Lung (tissue), 12 donors: ENCODE data around the gene NFIB. TPM values are rescaled to one million over a fixed set of nuclear protein-coding genes. Genes with fewer than 3 reads are reported as not detected.
A peak's percentile ranks its signal among the peaks of the same experiment; 100 is the strongest.

Source experiments
- ATAC-seq: fragments of 200-7000 bp; cut with Tn5 transposase; one replicate; pipeline ENCODE4 v1.9.1; 2020; ENCODE audit warnings: moderate number of reproducible peaks; ENCODE audit not compliant: insufficient read depth, low FRiP score
- DNase-seq, 3 donors: peaks; one replicate each; pipeline ENCODE4 v3.0.0-alpha.2; 2013 to 2017
- H3K27ac ChIP-seq, 2 donors: one replicate each; pipeline ENCODE4 v1.5.1; 2013; ENCODE audit warnings: mild to moderate bottlenecking in 2 of 2, moderate library complexity in 2 of 2, control low read depth in 1 of 2, inconsistent platforms in 1 of 2, low read depth in 1 of 2, low read length in 1 of 2
- H3K27me3 ChIP-seq, 3 donors: one replicate each; pipeline ENCODE4 v1.5.1; 2013; ENCODE audit warnings: low read length in 2 of 3; ENCODE audit not compliant: control insufficient read depth in 3 of 3, insufficient read depth in 3 of 3
- H3K36me3 ChIP-seq, 4 donors: one replicate each; pipeline ENCODE4 v1.5.1; 2013; ENCODE audit warnings: low read length in 4 of 4, mild to moderate bottlenecking in 1 of 4, moderate library complexity in 1 of 4; ENCODE audit not compliant: control insufficient read depth in 4 of 4, insufficient read depth in 4 of 4
- H3K4me1 ChIP-seq, 5 donors: one replicate each; pipeline ENCODE4 v1.5.1; 2013; ENCODE audit warnings: low read length in 5 of 5, mild to moderate bottlenecking in 2 of 5, moderate library complexity in 1 of 5; ENCODE audit not compliant: control insufficient read depth in 5 of 5, insufficient read depth in 5 of 5
- H3K4me3 ChIP-seq: one replicate; pipeline ENCODE4 v1.5.1; 2013; ENCODE audit warnings: mild to moderate bottlenecking, control low read depth, moderate library complexity
- H3K9ac ChIP-seq, 2 donors: one replicate each; pipeline ENCODE4 v1.5.1; 2013; ENCODE audit warnings: low read length in 2 of 2, control low read depth in 1 of 2; ENCODE audit not compliant: insufficient read depth in 1 of 2
- H3K9me3 ChIP-seq, 4 donors: one replicate each; pipeline ENCODE4 v1.5.1; 2013; ENCODE audit warnings: low read length in 3 of 4, mild to moderate bottlenecking in 1 of 4, moderate library complexity in 1 of 4; ENCODE audit not compliant: control insufficient read depth in 4 of 4, insufficient read depth in 3 of 4
- CTCF ChIP-seq: IDR thresholded peaks from 2 replicates; pipeline ENCODE4 v1.5.1; 2012; ENCODE audit warnings: mild to moderate bottlenecking; ENCODE audit errors: control extremely low read depth, extremely low read depth
- WGBS, 2 donors: extraction: QIAGEN DNeasy Blood & Tissue Kit; methylation state at CpG; one replicate each; pipeline ENCODE4 v1.1.7; 2013; 5-methylcytosine and 5-hydroxymethylcytosine counted together
- polyA plus RNA-seq, 2 donors: library from polyadenylated mRNA; stranded (reverse); fragments of 200-250 nt; gene quantifications; one replicate each; pipeline ENCODE4 v1.2.1, GENCODE V29; 2013
- total RNA-seq, 2 donors: library from RNA; depleted of rRNA in 1 of 2; stranded (reverse); fragments of >200 nt in 1 of 2; gene quantifications; one replicate each; pipeline ENCODE4 v1.2.1, GENCODE V29; 2014 to 2021
- donor health status: control.
- donor health status: control.
- donor health status: Bipolar disorder and iron deficiency.
- donor health status: healthy.
- donor health status: DM: yes; HTN: yes; CAD: no.

The NFIB gene
- total and polyA plus RNA-seq, 4 donors: 7.3 to 189 (median 51.0) TPM

- Histone ChIP-seq H3K36me3 (no peaks in the 10 kb centered on the region), H3K4me1 (peaks cover 5 to 72% (median 12%) of the 10 kb centered on the region in 5 donors), H3K9me3 (no peaks in the 10 kb centered on the region), H3K27me3 (peaks cover 0 to 31% (median 5%) of the 10 kb centered on the region in 3 donors), H3K9ac (peak overlapping the region in 1 of 2 donors; percentile 100), H3K27ac (peak overlapping the region; percentile 87 to 90), H3K4me3 (no peak overlapping the region)
- no peak for TF ChIP-seq CTCF
- DNase-seq (peak; percentile 60 to 90 (median 85)), ATAC-seq (no peak)
- WGBS, 2 donors: 54 to 55% methylated on average over 11 of the region's 11 CpGs
These were observed 36.8 kb upstream of the NFIB start for GRCh38 chr9:14350754-14351153.

DNA sequence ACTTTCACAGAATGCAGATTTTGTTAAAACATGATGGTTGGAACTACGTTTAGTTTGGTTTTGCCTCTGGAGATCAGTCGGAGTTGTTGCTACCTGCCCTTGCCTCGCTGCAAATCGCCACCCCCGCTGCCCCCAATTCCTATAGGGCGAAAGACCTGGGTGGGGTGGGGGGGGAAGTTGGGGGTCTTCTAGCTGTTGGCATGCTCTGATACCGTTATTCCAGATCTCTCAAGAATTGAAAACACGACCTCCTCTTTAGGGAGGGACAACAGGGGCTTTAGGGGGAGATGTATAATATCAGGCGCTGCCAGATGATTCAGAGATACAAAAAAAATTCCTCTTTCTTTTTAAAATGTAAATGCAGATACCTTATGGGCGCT is 36.4 kb upstream of the NFIB start:
- no peaks in the 10 kb centered on the region for H3K36me3 ChIP-seq
- WGBS, 2 donors: 36 to 57% methylated on average over 10 of the region's 10 CpGs

DNA sequence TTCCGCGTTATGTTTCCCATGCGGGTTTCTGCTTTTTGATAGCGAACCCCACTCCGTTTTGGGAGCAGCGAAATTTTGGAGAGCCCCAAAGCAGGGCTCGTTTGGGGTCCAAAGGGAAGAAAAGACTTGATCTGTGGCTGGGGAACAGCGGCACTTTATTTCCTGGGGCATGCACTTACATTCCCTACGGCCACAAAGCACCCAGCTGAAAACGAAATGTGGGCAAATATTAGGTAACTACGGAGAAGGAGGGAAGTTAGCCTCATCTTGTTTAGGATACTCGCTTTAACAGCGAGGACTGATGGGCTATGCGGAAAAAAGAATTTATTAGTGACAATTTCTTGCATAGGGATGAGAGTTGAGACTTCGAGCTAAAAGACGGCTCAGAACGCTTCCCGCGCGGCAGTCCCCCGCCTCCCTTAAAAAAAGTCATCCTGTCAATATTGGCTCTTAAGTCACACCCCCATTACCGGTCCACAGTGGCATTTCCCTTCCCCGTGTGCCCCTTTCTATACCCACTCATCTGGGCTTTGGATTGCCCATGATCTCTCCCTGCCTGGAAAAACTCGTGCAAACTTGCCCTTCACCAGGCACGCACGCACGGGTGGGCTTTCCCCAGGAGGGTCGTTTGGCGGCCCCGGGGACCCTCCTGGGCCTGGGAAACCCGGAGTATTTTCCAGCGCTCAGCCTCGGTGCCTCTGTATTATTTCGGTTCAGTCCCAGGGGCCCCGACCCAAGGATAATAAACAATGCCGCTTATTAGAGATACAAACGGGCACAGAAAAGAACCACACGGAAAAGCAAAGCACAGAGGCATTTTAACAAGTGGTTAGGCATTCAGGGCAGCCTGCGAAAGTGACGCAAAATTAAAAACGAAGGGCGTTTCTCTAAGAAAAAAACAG is 35.8 kb upstream of the NFIB start:
- H3K27me3 ChIP-seq: peaks cover 0 to 34% (median 7%) of the 10 kb centered on the region in 3 donors
- ATAC-seq (no peak), DNase-seq (peak; percentile 45 to 80 (median 76))
- no peak overlapping the region for H3K4me3 ChIP-seq
- TF ChIP-seq CTCF: no peak
- 11 to 20% methylated on average over 42 of the region's 42 CpGs for WGBS, 2 donors
- no peaks in the 10 kb centered on the region for H3K36me3 ChIP-seq
- peak overlapping the region; percentile 87 to 90 for H3K27ac ChIP-seq
- H3K4me1 ChIP-seq: peaks cover 5 to 82% (median 12%) of the 10 kb centered on the region in 5 donors
- no peaks in the 10 kb centered on the region for H3K9me3 ChIP-seq
- H3K9ac ChIP-seq: peak overlapping the region; percentile 74 to 100

More for the DNA sequence above, 36.4 kb upstream of the NFIB start:
- DNase-seq: peak in 2 of 3 donors; percentile 28 to 55
- TF ChIP-seq CTCF: no peak
- H3K9me3 ChIP-seq: no peaks in the 10 kb centered on the region
- H3K27me3 ChIP-seq: peaks cover 0 to 34% (median 5%) of the 10 kb centered on the region in 3 donors
- peak overlapping the region; percentile 87 to 90 for H3K27ac ChIP-seq
- H3K4me1 ChIP-seq: peaks cover 5 to 76% (median 12%) of the 10 kb centered on the region in 5 donors
- H3K9ac ChIP-seq: peak overlapping the region; percentile 65 to 100
- H3K4me3 ChIP-seq: no peak overlapping the region
- ATAC-seq: no peak
